GM12878 (cell line): ENCODE data around the gene EBPL.

Source experiments
- E2F4 ChIP-seq: IDR thresholded peaks from 2 replicates; pipeline ENCODE4 v1.6.1; 2012; ENCODE audit warnings: low read depth, low read length, improper control_type of control experiment
- POLR2A ChIP-seq: IDR thresholded peaks from 2 replicates; pipeline ENCODE4 v1.6.1; 2011; ENCODE audit warnings: low read depth, mild to moderate bottlenecking, low read length
- YY1 ChIP-seq: IDR thresholded peaks from 2 replicates; pipeline ENCODE4 v1.6.1; 2011; ENCODE audit warnings: low read depth, mild to moderate bottlenecking, low read length
- TF ChIP-seq, protein P1 (sequence below): IDR thresholded peaks from 2 replicates; pipeline ENCODE4 v1.6.1; 2012; ENCODE audit warnings: low read depth, low read length, improper control_type of control experiment

DNA sequence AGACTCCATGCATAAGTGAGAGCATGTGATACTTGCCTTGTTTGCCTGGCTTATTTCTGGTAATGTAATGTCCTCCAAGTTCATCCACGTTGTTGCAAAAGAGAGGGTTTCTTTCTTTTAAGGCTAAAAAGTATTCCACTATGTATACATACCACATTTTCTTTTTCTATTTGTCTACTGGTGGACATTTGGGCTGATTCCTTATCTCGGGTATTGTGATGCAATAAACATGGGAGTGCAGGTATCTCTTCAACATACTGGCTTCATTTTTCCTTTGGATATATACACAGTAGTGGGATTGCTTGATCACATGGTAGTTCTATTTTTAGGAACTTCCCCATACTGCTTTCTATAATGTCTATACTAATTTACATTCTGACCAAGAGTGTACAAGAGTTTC lies 49.6 kb upstream of the EBPL start:
- TF ChIP-seq, protein P1, sequence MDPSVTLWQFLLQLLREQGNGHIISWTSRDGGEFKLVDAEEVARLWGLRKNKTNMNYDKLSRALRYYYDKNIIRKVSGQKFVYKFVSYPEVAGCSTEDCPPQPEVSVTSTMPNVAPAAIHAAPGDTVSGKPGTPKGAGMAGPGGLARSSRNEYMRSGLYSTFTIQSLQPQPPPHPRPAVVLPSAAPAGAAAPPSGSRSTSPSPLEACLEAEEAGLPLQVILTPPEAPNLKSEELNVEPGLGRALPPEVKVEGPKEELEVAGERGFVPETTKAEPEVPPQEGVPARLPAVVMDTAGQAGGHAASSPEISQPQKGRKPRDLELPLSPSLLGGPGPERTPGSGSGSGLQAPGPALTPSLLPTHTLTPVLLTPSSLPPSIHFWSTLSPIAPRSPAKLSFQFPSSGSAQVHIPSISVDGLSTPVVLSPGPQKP = no peak
- TF ChIP-seq E2F4 (no peak), POLR2A (no peak), YY1 (no peak)
